ENCODE measurements around the gene WDR18.
A peak's percentile ranks its signal among the peaks of the same experiment; 100 is the strongest.

The WDR18 gene

GRCh38 chr19:993831-994393 is 9.8 kb downstream of the WDR18 start:
- DNase-seq, result no peak

- DNase-seq, result no peak
Measured at GRCh38 chr19:994516-994915, 10.4 kb downstream of the WDR18 start.

DNA sequence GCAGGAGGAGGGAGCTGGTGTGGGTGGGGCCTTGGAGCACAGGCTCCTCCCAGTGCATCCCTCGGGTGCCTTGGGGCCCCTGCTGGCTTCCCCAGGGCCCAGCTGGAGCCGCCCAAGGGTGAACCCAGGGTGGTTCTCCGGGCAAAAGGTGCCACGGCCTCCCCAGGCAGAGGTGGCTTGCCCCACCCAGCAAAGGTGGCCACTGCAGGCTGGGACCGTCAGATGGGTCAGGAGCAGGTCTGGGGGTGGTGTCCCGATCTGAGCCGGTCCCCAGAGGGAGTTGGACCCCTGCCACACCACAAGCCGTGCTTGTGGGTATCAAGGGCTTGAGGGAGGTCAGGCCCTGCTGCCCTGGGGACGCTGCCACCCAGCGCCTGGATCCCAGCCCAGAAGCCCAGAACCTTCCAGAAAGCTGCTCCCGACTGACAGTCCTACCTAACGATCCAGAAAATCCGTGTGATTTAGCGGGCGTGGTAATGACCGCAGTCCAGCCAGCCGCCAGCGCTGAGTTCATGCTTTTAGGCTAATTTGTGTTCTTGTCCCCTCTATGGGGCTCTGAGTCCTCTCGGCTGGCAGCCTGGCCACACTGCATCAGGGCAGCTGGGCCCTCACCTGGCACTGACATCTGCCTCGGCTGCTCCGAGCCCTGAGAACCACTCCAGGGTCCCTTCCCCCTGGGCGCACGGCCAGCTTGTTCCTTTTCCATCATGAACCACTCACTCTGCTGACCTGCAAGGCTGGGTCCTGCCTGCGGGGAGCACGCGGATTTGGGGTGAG is 11.1 kb downstream of the WDR18 start:
- no peak for DNase-seq

- DNase-seq, result peak; percentile 33
Measured at GRCh38 chr19:996051-996838, 12.1 kb downstream of the WDR18 start.

- no peak for DNase-seq
Measured at GRCh38 chr19:998064-998463, 13.9 kb downstream of the WDR18 start.

- DNase-seq, result no peak
Measured at GRCh38 chr19:999379-999719, 15.2 kb downstream of the WDR18 start.

DNA sequence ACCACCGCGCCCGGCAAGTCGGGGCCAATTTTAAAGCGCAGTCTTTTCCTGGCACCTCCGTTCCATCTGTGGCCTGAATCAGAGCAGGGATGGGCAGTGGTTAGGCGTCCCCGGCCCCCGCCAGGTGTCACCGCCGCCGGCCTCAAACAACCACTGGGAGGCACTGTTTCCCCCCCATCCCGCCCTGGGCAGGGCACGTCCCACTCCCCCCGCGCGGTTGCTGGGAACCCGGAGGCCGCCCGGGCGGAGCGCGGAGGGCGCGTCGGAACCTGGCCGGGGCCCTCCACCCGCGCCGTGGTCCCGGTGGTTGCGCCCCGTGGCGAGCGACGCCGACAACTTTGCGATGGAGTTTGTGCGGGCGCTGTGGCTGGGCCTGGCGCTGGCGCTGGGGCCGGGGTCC is 15.9 kb downstream of the WDR18 start, which contains the start of gene GRIN3B:
Gene GRIN3B (plus strand): TSS at position 325 of the 400 bp plus-strand sequence. CDS start 19 bp downstream, at position 344.
- peak; percentile 38 for DNase-seq

DNA sequence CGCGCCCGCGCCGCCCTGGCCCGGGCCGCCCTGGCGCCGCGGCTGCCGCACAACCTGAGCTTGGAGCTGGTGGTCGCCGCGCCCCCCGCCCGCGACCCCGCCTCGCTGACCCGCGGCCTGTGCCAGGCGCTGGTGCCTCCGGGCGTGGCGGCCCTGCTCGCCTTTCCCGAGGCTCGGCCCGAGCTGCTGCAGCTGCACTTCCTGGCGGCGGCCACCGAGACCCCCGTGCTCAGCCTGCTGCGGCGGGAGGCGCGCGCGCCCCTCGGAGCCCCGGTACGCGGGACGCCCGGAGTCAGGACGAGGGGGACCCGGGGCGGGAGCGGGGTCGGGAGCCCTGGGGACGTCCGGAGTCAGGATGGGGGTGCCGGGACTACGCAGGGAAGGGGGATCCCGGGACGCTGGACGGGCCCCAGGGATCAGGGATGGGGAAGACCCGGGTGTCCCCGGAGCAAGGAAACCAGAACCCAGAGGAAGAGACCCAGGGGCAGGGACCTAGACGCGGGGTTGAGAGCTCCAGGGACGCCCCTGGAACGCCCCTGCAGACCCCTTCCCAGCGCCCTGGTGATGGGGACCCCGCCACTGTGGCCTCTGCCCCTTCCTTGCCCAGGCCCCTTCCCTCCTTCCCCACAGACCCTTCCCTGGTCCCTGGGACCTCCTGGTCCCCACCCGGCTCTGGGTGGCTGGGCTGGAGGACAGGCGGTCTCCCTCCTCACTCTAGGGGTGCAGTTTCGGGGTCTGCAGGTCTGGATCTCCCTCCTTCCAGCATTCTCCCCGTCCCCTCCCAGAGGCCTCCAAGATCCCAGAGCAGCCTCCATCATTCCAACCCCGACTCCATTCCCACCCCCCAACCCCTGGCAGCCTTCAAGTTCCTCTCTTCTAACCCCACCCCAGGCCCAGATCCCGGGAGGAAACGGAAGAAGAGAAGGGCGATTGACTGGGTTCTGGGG is 16.7 kb downstream of the WDR18 start:
- DNase-seq, result no peak

DNA sequence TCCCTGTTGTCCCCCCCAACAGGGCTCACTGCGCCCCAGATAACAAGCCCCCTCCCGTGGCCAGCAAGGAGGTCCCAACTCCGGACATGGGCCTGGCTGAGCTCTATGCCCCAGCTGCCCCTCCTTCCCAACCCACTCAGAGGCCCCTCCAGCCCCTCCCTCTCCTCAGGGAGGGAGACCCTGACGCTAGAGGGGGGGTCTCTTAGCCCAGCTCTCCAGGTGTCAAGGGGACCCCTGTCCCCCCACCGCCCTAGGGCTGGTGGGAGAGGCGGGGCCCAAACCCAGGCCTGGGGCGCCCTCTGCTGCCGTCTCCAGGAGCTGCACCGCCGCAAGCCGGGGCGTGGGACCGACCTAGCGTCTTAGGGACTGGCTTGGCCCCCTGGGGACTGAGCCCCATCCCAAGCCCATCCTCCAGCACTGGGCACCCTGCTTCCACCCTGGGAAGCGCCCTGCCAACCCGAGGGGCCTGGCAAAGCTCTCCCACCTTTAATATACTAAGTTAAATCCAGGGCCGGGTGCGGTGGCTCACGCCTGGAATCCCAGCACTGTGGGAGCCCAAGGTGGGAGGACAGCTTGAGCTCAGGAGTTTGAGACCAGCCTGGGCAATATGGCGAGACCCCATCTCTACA is 17.5 kb downstream of the WDR18 start:
- DNase-seq, result peak; percentile 18

DNA sequence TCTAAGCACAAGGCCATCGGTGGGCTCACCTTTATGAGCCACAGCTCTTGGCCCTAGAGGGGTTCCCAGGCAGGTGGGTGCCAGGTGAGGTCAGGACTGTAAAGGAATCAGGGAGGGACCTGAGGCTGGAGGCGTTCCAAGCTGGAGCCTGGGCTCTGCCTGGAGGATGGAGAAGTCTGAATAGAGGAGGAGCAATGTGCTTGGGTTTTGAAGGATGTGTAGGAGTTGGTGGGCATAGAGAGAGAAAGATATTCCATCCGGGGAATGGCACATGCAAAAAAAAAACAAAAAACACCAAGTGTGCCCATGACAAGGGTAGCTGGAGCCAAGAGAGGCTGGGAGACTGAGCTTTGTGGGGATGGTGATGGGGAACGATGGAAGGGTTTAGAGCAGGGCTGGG is 18.5 kb downstream of the WDR18 start:
- no peak for DNase-seq

GRCh38 chr19:1003283-1003682 is 19.1 kb downstream of the WDR18 start:
- no peak for DNase-seq

- no peak for DNase-seq
Measured at GRCh38 chr19:1004204-1004802, 20.2 kb downstream of the WDR18 start.

DNA sequence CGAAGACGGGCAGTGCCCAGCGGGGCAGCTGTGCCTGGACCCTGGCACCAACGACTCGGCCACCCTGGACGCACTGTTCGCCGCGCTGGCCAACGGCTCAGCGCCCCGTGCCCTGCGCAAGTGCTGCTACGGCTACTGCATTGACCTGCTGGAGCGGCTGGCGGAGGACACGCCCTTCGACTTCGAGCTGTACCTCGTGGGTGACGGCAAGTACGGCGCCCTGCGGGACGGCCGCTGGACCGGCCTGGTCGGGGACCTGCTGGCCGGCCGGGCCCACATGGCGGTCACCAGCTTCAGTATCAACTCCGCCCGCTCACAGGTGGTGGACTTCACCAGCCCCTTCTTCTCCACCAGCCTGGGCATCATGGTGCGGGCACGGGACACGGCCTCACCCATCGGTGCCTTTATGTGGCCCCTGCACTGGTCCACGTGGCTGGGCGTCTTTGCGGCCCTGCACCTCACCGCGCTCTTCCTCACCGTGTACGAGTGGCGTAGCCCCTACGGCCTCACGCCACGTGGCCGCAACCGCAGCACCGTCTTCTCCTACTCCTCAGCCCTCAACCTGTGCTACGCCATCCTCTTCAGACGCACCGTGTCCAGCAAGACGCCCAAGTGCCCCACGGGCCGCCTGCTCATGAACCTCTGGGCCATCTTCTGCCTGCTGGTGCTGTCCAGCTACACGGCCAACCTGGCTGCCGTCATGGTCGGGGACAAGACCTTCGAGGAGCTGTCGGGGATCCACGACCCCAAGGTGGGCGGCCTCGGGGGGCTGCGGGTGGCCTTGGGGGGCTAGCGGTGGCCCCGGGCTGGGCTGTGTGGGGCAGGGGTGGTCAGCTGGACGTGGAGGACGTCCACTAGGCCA is 20.9 kb downstream of the WDR18 start:
- no peak for DNase-seq

DNA sequence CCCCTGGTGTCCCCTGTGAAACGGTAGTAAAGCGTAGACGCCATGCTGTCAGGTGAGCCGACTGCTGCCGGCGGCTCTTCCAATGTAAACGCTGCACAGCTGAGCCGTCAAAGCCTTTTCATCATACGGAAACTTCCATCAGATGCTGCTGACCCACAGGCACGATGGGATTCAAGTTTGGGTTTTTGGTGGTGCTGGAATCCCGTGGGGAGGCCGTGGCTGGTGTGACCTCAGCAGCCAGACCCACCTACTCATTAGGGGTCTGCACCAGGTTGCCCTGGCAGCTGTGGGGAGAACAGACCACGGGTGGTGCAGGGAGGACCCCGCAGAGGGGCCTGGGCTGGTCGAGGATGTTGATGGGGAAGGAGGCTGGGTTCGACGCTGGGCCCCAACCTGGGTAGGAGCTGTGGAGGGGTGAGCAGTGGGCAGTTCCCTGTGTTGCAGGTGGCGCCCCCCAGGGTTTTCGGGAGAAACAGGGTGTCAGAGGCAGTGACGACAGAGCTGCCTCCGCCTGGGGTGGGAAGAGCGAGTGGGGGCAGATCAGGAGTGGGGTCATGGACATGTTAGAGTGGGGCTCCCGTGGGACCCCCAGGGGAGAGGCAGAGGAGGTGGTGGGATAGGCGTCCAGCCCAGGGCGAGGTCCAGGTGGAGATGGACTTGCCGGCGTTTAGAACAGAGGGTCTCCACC is 22.7 kb downstream of the WDR18 start:
- no peak for DNase-seq

DNA sequence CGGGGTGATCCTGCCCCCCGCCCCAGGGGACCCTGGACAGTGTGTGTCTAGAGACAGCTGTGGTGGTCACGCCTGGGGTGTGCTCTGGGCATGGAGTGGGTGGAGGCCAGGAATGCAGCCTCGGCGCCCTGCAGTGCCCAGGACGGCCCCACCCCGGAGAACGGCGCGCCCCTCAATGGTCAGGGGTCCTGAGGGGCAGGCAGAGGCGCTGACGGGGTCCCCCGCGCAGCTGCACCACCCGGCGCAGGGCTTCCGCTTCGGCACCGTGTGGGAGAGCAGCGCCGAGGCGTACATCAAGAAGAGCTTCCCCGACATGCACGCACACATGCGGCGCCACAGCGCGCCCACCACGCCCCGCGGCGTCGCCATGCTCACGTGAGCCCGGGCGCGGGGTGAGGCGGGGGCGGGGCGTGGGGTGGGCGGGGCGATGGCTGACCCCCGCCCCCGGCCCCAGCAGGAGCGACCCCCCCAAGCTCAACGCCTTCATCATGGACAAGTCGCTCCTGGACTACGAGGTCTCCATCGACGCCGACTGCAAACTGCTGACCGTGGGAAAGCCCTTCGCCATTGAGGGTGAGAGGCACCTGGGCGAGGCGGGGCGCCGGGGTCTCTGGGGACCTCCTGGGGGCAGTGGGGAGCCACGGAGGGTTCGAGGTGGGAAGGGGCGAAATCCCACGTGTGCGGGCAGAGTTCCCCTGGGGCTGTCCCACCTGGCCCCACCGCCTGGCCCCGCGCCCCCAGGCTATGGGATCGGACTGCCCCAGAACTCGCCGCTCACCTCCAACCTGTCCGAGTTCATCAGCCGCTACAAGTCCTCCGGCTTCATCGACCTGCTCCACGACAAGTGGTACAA is 23.5 kb downstream of the WDR18 start:
- DNase-seq, result no peak

GRCh38 chr19:1008268-1009040 is 24.3 kb downstream of the WDR18 start:
- DNase-seq, result no peak

DNA sequence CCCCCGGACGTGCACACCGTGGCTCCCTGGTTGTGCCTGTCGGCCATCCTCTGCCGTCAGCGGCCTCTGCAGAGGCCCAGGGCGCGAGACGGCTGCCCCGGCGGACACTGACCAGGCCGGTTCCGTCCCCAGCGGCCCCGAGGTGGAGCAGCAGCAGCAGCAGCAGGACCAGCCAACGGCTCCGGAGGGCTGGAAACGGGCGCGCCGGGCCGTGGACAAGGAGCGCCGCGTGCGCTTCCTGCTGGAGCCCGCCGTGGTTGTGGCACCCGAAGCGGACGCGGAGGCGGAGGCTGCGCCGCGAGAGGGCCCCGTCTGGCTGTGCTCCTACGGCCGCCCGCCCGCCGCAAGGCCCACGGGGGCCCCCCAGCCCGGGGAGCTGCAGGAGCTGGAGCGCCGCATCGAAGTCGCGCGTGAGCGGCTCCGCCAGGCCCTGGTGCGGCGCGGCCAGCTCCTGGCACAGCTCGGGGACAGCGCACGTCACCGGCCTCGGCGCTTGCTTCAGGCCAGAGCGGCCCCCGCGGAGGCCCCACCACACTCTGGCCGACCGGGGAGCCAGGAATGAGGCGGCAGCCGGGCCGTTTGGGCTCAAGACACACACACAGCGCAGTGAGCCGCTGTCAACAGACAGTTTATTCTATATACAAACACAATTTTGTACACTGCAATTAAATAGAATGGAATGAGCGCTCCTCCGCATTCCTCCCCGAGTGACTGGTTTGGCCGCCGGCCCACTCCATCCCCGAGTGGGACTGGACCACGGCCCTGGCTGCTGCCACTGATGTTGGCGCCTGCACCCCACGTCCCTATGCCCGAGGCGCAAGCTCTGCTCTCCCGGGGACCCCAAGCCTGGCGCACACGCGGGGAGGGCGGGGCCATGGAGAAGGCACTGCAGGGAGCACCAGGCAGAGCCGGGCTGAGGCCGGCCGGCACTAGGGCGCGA is 25.2 kb downstream of the WDR18 start:
- no peak for DNase-seq
